ENCODE data around the gene MTMR2. TPM values are rescaled to one million over a fixed set of nuclear protein-coding genes. Genes with fewer than 3 reads are reported as not detected.

MTMR2 gene
- total and polyA plus RNA-seq, 2 of the 13 experiments (the other 11 are each of a cell fraction or from before 2014, with no cell fraction given) = 12.7 to 22.3 TPM

DNA sequence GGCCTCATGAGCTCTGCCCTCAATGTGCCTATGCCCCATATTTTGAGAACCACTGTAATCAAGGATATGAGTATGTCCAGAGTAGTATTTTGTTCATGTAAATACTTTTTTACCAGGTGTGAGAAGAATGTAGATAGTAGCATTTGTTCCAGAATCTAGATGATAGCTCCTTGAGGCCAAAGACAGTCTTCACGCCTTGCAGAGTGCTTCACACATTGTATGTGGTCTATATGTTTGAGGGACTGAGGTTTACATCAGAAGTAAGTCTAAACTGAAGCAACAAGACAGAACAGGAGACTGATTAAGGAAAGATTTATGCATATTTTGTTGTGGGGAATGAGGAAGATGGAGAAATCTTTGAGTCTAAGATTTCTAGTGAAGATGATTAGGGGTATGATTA, 121.1 kb downstream of the MTMR2 start (continued):
- no peak for TF ChIP-seq ZBTB7B (CRISPR knock-in tag; IDR thresholded peaks at IDR 0.05)
- TF ChIP-seq PHF5A (CRISPR knock-in tag; IDR thresholded peaks at IDR 0.05; ENCODE audit: low read depth, unreplicated experiment) = no peak
- TF ChIP-seq ZNF224 (CRISPR knock-in tag; IDR thresholded peaks at IDR 0.05) = no peak
- no peak for TF ChIP-seq ZNF274 (CRISPR knock-in tag; IDR thresholded peaks at IDR 0.05)
- TF ChIP-seq, protein P1, sequence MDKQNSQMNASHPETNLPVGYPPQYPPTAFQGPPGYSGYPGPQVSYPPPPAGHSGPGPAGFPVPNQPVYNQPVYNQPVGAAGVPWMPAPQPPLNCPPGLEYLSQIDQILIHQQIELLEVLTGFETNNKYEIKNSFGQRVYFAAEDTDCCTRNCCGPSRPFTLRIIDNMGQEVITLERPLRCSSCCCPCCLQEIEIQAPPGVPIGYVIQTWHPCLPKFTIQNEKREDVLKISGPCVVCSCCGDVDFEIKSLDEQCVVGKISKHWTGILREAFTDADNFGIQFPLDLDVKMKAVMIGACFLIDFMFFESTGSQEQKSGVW (CRISPR knock-in tag; IDR thresholded peaks at IDR 0.05; ENCODE audit: borderline replicate concordance) = no peak
- TF ChIP-seq TAF1 (CRISPR knock-in tag; IDR thresholded peaks at IDR 0.05) = no peak
- no peak for TF ChIP-seq ZNF672 (CRISPR knock-in tag; IDR thresholded peaks at IDR 0.05)
- TF ChIP-seq ZBTB34 (CRISPR knock-in tag; IDR thresholded peaks at IDR 0.05) = no peak
- TF ChIP-seq GABPA (IDR thresholded peaks at IDR 0.05; ENCODE audit: low read depth, low read length) = no peak
- TF ChIP-seq GABPA (CRISPR knock-in tag; IDR thresholded peaks at IDR 0.05; ENCODE audit: low read depth) = no peak
- TF ChIP-seq NFIB (CRISPR knock-in tag; IDR thresholded peaks at IDR 0.05; ENCODE audit: borderline replicate concordance) = no peak
- no peak for TF ChIP-seq ZFP37 (CRISPR knock-in tag; IDR thresholded peaks at IDR 0.05; ENCODE audit: borderline replicate concordance)
- no peak for TF ChIP-seq ZNF567 (CRISPR knock-in tag; IDR thresholded peaks at IDR 0.05; ENCODE audit: borderline replicate concordance)

DNA sequence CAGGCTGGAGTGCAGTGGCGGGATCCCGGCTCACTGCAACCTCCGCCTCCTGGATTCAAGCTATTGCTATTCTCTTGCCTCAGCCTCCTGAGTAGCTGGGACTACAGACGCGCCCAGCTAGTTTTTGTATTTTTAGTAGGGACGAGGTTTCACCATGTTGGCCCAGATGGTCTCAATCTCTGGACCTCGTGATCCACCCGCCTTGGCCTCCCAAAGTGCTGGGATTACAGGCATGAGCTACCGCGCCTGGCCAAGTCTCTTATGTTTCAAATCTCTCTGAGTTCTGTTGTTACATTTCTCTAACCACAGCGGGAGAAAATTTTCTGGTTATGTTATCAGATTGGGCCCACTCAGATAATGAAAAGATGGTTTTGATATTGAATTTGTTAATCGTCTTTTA, 123.5 kb downstream of the MTMR2 start:
- Histone ChIP-seq H3K9me3 (ENCODE audit: low read length) (no peaks in the 10 kb centered on the region), H3K27me3 (ENCODE audit: control insufficient read depth in 1 of 2, insufficient read depth in 2 of 2, low read length in 2 of 2) (no peaks in the 10 kb centered on the region), H4K20me1 (ENCODE audit: insufficient read depth, low read length) (no peaks in the 10 kb centered on the region), H3K4me1 (ENCODE audit: insufficient read depth, low read length) (peaks cover 7% of the 10 kb centered on the region), H3K4me2 (ENCODE audit: low read depth, low read length) (no peak overlapping the region), H3K4me3 (replicated peaks in 1 of 3; ENCODE audit: insufficient read depth in 1 of 3, low read depth in 2 of 3, low read length in 3 of 3) (no peak overlapping the region), H3K9ac (ENCODE audit: insufficient read depth, low read depth, low read length) (no peak overlapping the region), H3K36me3 (replicated peaks in 1 of 2; ENCODE audit: control insufficient read depth in 1 of 2, insufficient read depth in 2 of 2, low read length in 2 of 2) (peaks cover 4 to 33% of the 10 kb centered on the region in 2 experiments; a peak in 4 of 5 replicates), H3K27ac (ENCODE audit: extremely low read length, insufficient read depth, low read length) (no peak overlapping the region), H2AFZ (ENCODE audit: low read length) (no peak overlapping the region), H3K79me2 (ENCODE audit: insufficient read depth, low read length) (peaks cover 27% of the 10 kb centered on the region)
- FAIRE-seq (no peak), DNase-seq (ENCODE audit: low spot score) (no peak), ATAC-seq (no peak)
- ChIA-PET POLR2A (no interaction called here), CTCF (ENCODE audit: low intra/inter-chr PET ratio, low total read pairs) (no interaction called here)
- in situ Hi-C loops (cut with HindIII; ENCODE audit: extremely low pct_ligation_motif_present, low pct_unique_long_range_greater_than_20kb) = no loop called here
- over 99% methylated on average over 12 of the region's 12 CpGs for WGBS (ENCODE audit: low lambda C conversion rate)
- no TSS peak for BruUV-seq (replicated peaks)
- intact Hi-C loops (cut with micrococcal nuclease; ENCODE audit: unreplicated experiment) = no loop called here
- TF ChIP-seq ZSCAN31 (CRISPR knock-in tag; IDR thresholded peaks at IDR 0.05; ENCODE audit: low read depth) (no peak), ATF6 (CRISPR knock-in tag; conservative IDR thresholded peaks at IDR 0.05) (no peak), ATF7 (IDR thresholded peaks at IDR 0.05) (no peak), ATF7 (CRISPR knock-in tag; IDR thresholded peaks at IDR 0.05) (no peak), ZNF577 (CRISPR knock-in tag; IDR thresholded peaks at IDR 0.05; ENCODE audit: borderline replicate concordance, low read depth) (no peak), ZNF205 (CRISPR knock-in tag; IDR thresholded peaks at IDR 0.05) (no peak)
- TF ChIP-seq, protein P2, sequence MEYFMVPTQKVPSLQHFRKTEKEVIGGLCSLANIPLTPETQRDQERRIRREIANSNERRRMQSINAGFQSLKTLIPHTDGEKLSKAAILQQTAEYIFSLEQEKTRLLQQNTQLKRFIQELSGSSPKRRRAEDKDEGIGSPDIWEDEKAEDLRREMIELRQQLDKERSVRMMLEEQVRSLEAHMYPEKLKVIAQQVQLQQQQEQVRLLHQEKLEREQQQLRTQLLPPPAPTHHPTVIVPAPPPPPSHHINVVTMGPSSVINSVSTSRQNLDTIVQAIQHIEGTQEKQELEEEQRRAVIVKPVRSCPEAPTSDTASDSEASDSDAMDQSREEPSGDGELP (IDR thresholded peaks at IDR 0.05; ENCODE audit: borderline replicate concordance, low read depth) = no peak

All from HepG2 (cell line).